SIG-M5 (cell line): ENCODE measurements around the gene PRPF38A.
"Not testable (repeated sequence)": the region's sequence is repeated elsewhere in the genome, so short reads cannot be mapped to it uniquely, and the experiment has no call there.

Source experiments
- DNase-seq: peaks from one replicate; lab custom pipeline; 2025; lab: John Stamatoyannopoulos, UW

The PRPF38A gene, protein sequence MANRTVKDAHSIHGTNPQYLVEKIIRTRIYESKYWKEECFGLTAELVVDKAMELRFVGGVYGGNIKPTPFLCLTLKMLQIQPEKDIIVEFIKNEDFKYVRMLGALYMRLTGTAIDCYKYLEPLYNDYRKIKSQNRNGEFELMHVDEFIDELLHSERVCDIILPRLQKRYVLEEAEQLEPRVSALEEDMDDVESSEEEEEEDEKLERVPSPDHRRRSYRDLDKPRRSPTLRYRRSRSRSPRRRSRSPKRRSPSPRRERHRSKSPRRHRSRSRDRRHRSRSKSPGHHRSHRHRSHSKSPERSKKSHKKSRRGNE

DNA sequence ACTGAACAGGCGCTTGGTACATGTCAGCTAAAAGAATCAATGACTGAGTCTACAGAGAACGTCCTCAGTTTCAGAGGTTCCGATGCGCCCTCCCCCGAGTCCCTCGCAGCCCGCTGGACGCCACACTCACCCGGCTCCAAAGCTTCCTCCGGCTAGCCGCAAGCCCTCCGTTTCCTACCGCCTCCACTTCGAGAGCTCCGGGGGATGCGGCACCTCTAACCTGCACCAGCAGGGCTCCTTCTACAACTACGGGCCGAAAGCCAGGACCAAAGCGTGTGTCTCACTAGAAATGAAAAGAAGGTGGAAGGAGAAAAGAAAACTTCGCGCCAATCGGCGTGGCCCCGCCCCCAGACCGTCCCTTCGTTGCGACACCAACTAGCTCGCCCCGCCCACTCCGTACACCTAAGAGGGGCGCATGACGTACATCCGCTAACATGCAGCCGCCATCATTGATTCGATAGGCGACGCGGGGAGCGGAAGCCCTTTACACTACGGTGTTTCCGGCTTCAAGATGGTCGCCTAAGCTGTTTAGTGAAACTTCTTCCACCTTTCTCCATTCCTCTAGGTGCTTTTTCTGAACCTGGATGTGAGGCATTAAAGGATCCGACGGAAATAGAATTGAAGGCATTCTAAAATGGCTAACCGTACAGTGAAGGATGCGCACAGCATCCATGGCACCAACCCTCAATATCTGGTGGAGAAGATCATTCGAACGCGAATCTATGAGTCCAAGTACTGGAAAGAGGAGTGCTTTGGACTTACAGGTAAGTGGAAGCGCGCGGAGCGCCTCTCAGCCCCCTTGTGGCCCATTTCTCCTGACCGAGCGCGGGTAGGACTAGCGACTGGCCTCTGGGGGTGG is at the start of gene PRPF38A, which contains the start of gene ORC1:
Gene PRPF38A (plus strand): TSS at position 487 of the 859 bp plus-strand sequence. CDS start 148 bp downstream, at position 635.
Gene ORC1 (minus strand): TSS at position 308 of the 859 bp plus-strand sequence. CDS start 2,200 bp downstream, outside the sequence.
- DNase-seq = peak; percentile 51

DNA sequence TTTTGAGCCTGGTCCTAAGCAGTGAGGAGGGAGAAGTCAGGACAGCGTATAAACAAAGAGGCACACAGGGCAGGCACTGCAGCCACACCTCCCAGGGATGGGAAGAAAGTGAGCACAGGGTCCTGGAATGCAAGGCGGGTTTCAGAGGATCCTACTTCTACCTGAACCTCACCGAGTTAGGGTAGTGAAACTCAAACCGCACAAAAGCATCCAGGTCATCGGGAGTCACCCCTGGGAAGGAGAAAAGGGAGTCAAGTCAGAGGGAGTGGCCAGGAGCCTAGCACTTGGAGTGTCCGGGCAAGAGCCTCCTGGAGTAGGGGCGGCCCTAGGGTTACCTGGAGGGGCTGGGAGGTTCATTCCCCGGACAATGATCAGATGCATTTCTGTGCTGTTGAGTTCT is 49.0 kb upstream of the PRPF38A start:
- DNase-seq = no peak

DNA sequence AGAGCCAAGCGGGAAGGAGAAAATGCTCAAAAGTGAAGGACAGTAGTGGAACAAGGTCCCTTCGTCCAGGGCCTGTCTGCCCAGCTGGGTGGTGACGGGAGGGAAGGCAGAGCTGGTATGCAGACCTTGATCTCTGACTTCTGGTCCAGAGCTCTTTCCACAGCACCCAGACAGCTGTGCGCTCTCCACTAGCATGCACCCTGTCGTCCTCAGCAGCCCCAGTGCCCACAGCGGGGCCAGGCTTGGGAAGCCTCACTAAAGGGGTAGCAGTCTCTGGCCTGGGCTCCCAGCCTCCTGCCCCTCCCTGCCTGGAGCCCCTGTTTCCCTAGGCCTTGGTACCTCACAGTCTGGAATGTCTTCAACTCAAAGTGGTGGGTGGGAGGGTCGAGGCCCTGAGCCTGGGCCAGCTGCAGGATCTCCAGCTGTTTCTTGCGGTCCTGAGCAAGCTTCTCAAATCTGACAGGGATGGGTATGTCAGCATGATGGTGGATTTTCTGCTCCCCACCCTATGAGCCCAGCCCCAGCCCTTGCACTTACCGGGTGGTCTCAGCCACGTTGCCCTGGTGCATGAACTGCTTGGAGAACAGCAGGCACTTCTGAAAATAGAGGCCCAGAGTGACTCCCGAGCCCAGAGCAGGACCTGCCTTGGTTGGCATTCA is 48.4 kb upstream of the PRPF38A start:
- DNase-seq = no peak

DNA sequence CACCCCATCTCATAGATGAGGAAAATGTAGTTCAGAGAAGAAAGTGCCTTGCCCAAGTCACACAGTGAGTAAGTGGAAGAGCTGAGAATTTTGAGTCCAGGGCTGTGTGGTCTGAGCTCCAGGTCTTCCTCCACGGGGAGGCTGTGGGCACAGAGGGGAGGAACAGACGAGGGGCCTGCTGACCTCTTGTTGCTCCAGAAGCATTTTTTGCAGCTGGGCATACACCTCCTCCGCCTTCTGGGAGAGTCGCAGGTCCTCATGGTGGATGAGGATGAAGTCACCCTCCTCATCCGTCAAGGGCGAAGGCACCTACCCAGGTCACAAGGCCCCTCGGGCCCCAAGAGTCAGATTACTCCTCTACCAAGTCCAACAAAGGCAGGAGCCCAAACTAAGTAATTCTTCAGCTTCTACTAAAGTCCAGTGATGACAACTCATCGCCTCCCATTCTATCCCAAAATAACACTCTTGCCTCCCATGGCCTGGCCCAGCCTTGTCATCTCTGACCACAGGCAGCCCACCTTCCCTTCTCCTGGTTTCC is 47.5 kb upstream of the PRPF38A start:
- no peak for DNase-seq

DNA sequence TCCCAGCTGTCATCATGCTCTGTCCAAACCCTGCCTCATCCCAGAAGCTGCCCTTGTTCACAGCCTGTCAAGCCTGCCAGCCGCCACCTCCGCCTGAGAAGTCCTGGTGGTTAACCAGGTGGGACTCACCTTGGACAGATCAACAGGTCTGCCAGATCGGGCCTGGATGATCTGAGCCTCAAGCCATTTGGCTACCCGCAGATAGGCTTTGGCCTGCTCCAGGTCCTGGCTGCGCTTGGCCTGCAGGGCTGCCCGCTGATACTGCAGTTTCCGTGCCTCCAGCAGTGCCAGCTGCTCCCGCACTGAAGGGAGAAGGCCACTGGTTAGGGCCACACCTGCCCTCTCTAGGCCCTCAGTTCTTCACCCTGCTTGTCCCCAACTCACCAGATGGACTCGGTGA is 47.0 kb upstream of the PRPF38A start:
- DNase-seq = no peak

DNA sequence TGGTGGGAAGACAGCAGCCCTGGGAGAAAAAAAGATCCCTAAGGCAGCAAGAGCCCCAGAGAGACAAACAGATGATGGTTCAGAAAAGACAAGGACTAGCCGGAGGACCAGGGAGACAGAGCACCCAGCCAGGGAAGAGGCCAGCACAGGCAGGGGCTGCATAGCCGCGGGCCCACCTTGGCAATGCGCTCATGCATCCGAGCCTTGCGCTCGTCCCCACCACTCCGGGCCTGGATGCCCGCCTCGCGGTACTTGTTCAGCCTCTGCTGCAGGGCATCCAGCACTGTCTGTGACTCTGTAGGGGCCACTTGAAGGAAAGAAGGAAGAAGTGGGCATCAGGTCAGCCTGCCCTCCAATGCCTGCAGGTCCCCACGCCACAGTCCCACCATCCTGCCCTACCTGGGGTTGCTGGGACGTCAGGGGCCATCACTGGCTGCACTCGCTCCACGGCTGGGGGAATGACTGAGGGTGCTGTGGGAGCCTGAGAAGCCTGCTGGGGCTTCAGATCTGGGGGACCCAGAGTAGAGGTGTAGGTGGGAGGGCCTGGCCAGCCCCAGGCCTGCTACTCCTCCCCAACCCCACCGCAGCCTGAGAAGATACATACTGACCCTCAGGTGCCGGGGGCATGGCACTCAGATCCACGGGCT is 45.4 kb upstream of the PRPF38A start:
- no peak for DNase-seq

DNA sequence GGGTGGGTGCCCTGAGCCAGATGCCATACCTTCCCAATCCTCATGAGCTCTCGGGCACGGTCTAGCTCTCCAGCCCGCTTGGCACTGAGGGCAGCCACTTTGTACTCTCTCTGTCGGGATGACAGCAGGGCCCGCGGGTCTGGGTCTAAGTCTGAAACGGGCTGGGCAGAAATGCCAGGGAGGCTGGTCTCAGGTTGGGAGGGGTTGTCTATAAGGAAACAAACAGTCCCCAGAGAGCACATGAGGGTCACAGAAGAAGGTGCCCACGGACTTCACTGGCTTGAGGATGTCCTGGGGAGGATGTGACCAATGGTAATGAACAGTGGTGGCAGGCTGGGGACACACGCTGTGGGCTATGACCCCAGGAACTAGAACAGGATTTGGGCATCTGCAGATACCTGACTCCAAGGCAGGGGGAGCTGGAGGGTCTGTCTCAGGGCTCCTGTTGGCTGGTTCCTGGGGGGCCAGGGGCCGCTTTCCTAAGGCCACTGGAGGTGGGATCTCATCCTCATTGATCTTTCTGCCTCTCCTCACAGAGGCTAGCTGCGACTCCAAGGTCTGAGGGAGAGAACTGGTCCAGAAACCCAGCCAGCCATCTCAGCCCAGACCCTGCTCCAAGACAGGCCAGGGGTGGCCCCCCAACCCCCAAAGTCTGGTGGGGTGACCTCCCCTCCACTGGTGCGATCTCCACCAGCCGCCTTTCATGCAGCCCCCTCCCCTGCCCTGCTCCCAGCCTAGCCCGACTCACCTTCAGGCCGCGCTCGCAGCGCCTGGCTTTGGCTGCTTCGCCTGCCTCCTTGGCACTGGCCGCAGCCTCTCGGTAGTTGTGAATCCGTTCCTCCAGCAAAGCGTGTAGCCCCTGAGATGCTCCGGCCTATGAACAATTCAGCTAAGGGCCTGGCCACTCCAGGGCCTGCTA is 44.5 kb upstream of the PRPF38A start:
- DNase-seq = no peak

DNA sequence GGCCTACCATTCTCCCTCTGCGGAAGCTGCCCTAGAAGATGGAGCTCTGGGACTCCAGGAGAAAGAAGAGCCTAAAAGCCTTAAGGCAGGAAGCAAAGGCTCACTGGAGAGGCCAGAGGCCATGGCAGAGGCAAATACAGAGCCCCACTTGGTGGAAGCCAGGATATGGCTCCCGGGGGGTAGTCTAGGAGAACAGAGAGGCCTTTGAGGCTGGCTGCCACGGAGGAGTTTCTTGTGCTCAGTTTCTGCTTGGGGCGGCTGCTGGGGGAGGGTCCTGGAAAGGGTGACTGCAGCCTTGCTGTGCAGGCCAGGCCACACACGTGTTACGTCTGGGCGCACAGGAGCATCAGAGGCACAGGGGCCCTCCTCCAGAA is 43.8 kb upstream of the PRPF38A start:
- no peak for DNase-seq

DNA sequence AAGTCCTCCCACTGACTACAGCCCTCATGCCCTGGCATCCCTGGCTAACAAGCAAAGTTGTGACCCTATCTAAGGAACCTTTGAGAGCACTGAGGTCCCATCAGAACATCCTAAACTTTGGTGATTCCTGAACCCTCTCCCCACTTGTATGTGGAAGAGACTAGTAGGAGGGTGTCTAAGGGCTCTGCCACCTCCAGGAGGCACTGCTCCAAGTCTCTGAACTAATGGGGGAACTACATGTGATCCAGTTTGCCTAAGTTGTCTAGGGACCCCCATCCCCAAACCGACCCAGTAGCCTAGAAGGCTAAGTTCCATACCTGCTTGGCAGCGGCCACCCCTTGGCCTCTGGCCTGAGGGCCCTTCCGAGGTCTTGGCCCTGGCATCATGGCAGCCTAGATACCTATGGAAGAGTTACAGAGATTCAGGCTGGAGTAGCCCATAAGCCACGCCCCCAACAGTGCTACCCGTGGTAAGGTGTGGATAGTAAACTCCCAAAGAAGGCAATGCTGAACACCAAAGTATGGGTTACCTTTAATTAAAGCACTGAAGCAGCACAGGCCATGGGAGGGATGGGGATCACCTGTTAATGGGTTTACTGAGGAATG is 40.1 kb upstream of the PRPF38A start:
- no peak for DNase-seq

DNA sequence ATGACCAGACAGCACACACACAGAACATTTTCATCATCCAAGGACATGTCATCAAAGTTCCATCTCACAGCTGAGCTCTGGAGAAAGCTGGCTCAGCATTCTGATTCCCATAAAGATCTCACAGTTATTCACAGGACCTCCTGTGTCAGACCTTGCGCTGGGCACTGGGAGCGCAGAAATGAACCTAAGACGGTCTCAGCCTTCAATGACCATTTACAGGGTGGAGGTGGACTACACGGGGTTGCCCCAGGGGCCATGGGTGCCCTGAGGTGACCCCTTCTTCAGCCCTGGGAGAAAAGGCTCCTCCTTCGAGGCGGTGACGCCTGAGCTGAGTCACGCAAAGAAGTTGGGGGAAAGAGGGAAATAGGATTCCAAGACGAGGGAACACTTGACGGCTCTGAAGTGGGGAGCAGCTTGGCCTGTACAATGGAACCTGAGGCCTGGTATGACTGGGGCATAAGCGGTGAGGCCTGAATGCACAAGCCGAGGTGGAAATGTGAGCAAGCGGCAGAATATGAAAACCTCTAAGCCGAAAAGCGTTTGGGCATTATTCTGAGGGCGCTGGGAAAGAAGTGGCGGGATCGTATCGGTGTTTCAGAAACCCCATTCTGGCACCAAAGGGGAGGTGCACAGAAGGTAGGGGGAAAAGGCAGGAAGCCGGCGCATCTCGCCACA is 39.2 kb upstream of the PRPF38A start:
- no peak for DNase-seq

DNA sequence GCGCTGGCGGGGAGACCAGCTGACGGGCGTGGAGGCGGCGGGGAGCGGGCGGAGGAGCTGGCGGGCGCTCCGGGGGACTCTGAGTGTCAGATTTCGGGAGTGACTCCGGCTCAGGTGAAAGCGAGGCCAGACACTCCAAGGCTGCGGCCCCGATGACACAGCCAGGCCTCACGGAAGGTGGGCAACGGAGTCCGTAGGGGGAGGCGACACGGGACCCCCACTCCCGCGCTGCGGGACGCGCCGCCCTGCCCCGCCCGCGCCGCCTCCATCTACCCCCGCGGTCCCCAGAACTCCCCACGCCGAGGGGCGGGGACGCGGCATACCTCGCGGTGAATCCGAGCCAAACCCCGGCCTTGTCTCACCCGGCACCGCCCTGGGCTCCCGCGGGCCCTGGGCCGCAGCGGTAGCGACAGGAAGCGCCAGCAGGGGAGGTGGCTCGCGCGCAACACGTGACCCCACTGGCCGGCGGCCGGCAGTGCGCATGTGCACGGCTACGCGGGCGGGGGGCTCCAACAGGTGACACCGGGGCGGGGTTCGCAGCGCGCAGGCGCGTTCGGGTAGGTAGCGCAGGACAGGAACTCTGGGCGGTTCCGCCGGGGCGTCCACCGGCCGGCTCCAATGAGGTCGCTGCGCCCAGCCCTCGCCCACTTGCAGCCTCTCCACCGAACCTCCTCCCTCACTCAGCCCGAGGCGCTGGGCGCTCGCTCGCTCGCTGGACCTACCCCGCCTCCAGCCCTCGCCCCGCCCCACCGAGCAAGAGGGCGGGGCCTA is 38.5 kb upstream of the PRPF38A start, which contains the start of gene CC2D1B:
Gene CC2D1B (minus strand): TSS at position 460 of the 771 bp plus-strand sequence. CDS start 1,585 bp downstream, outside the sequence.
- peak; percentile 74 for DNase-seq

DNA sequence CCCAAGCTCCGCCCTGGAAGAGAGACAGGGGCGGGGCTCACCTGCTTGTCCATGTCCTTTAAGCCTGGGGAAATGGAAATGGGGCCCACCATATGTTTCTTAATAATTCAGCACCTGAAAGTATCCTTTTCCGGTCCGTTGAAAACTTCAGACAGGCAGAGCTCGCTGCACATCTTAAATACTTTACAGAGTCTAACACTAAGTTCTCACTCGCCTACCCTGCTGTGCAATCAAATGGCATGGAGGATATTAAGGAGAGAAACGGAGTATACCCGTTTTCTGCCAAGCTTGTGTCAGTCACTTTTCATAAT is 37.9 kb upstream of the PRPF38A start:
- no peak for DNase-seq

DNA sequence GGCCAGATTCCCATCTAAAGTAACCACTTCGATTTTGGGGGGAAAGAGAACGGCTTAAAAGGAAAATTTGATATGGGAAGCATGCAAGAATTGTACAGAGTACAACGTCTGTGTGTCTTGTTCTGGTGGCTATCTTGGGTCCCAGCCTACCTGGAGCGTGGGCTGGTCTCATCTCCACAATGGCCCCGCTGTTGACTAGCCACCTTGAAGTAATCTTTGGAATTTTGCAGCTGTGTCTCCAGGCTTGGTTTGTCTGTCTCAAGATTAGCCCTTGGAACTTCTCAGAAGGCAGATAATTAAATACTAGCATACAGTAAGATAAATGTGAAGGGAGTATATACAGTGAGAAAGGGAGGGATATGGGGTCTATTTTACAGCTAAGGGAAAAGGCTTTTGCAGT is 37.1 kb upstream of the PRPF38A start:
- DNase-seq = no peak

DNA sequence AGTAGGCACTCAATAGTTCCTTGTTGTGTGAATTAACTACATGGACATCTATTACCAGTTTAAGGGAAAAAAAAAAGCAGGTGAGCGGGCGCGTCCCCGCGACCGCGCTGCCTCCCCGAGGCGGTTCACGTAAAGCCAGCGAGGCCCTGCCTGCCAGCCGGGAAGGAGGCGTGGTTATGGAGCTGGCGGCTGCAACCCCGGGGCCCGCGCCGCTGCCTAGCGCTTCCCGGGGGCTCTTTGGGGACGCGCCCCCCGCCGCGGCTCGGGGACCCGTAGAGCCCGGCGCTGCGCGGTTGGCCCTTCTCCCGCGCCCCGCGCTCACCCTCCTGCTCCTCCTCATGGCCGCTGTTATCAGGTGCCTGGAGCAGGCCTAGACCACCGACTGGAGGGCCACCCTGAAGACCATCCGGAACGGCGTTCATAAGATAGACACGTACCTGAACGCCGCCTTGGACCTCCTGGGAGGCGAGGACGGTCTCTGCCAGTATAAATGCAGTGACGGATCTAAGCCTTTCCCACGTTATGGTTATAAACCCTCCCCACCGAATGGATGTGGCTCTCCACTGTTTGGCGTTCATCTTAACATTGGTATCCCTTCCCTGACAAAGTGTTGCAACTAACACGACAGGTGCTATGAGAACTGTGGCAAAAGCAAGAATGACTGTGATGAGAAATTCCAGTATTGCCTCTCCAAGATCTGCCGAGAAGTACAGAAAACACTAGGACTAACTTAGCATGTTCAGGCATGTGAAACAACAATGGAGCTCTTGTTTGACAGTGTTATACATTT is 35.8 kb upstream of the PRPF38A start:
- DNase-seq = no peak

DNA sequence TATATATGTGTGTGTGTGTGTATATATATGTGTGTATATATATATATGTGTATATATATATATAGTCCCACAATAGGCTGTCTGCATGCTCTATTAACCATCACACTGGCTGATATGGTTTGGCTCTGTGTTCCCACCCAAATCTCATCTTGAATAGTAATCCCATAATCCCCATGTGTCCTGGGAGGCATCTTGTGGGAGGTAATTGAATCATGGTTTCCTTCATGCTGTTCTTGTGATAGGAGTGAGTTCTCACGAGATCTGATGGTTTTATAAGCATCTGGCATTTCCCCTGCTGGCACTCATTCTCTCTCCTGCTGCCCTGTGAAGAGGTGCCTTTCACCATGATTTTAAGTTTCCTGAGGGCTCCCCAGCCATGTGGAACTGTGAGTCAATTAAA is 34.6 kb upstream of the PRPF38A start:
- not testable (repeated sequence) for DNase-seq

DNA sequence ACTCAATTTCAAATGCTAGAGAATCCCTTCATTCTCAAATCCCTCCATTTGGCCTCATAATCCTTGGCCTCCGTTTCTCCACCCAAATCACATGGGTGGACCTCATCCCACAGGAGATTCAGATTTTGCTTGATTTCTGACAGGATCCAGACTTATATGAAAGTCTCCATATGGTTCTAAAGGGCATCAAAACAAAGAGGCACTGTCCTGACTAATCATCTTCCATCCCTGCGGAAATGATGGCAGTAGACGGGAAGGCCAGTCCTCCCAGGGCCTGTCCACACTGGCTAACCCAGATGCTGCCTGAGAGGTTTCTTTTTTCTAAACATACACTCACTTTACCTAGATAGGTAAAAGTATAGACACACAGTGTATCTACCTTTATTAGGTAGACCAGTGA is 19.0 kb upstream of the PRPF38A start:
- DNase-seq = no peak

DNA sequence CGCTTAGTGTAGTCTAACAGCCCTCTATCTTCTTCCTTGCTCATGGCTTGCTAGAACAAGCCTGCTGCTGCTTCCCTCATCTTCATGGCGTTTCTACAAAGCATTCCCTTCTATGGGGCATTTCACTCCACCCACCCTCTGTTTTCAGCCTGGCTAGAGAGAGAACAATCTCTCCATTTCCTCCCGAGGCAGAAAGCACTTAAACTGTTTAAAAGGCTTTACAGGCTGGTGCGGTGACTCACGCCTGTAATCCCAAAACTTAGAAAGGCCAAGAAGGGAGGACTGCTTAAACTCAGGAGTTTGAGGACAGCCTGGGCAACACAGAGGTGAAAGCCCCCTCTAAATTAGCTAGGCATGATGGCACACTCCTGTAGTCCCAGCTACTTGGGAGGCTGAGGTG is 17.9 kb upstream of the PRPF38A start:
- DNase-seq = no peak

DNA sequence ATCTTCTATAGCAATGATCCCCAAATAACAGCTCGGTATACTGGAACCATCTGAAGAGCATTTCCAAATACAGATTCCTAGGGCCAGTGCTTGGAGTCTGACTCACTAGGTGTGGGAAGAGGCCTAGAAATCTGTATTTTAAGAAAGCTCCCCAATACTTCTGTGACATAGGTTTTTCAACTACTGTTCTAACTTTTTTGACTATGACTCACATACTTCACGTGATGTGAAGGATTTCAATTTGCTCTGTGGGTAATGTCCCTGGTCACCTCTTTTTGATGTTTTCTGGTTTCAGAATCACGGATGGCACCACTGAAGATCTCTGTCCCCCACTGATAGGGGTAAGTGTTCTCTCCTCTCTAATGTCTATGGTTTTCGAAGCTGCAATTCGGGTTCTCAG is 11.2 kb upstream of the PRPF38A start:
- DNase-seq = no peak
